Neural cell (in vitro differentiated cells): ENCODE measurements around the gene DNAH17. TPM values are rescaled to one million over a fixed set of nuclear protein-coding genes. Genes with fewer than 3 reads are reported as not detected.

Experiments
- H2AFZ ChIP-seq: fragments of 200-600, 300-800 bp; sonication (generic), shearing (Covaris generic); 2 replicates; pipeline ENCODE4 v1.6.0; 2014; ENCODE audit warnings: low read depth, mild to moderate bottlenecking, antibody characterized with exemption, low read length, moderate library complexity
- H3F3A ChIP-seq: fragments of 200-600 bp; shearing (Covaris generic); 2 replicates; pipeline ENCODE4 v1.6.1; 2016; ENCODE audit warnings: mild to moderate bottlenecking, moderate library complexity, mixed read lengths, antibody characterized with exemption, low read length; ENCODE audit not compliant: insufficient read depth, poor library complexity, severe bottlenecking
- H3K27ac ChIP-seq: fragments of 200-600, 300-800 bp; sonication (generic), shearing (Covaris generic); 2 replicates; pipeline ENCODE4 v1.5.1; 2014; ENCODE audit warnings: mild to moderate bottlenecking, low read length, moderate library complexity
- H3K27me3 ChIP-seq: fragments of 300-800, 200-600 bp; sonication (generic), shearing (Covaris generic); 2 replicates; pipeline ENCODE4 v1.6.0; 2014; ENCODE audit warnings: mild to moderate bottlenecking, low read depth, low read length, moderate library complexity; ENCODE audit not compliant: insufficient read depth
- H3K36me3 ChIP-seq: fragments of 300-800, 200-600 bp; sonication (generic), shearing (Covaris generic); 2 replicates; pipeline ENCODE4 v1.5.1; 2014; ENCODE audit warnings: mild to moderate bottlenecking, antibody characterized with exemption, low read length, moderate library complexity; ENCODE audit not compliant: insufficient read depth
- H3K4me2 ChIP-seq: fragments of 300-800, 200-600 bp; sonication (generic), shearing (Covaris generic); 2 replicates; pipeline ENCODE4 v1.6.0; 2014; ENCODE audit warnings: mild to moderate bottlenecking, low read length
- H3K4me3 ChIP-seq: fragments of 300-800, 200-600 bp; sonication (generic), shearing (Covaris generic); 2 replicates; pipeline ENCODE4 v1.5.1; 2014; ENCODE audit warnings: mild to moderate bottlenecking, low read length, moderate library complexity
- H3K79me2 ChIP-seq: fragments of 200-600 bp; shearing (Covaris generic); replicated peaks from 2 replicates; pipeline ENCODE4 v1.6.0; 2014; ENCODE audit warnings: mild to moderate bottlenecking, low read length, moderate library complexity; ENCODE audit not compliant: insufficient read depth
- H3K9ac ChIP-seq: fragments of 300-800, 200-600 bp; sonication (generic), shearing (Covaris generic); 2 replicates; pipeline ENCODE4 v1.6.1; 2016; ENCODE audit warnings: mild to moderate bottlenecking, low read length, mixed read lengths
- H3K9me2 ChIP-seq: fragments of 200-600 bp; shearing (Covaris generic); 2 replicates; pipeline ENCODE4 v1.6.1; 2016; ENCODE audit warnings: mild to moderate bottlenecking, low read length, mixed read lengths; ENCODE audit not compliant: insufficient read depth
- H3K9me3 ChIP-seq: fragments of 200-600, 300-800 bp; sonication (generic), shearing (Covaris generic); 2 replicates; pipeline ENCODE4 v1.6.1; 2016; ENCODE audit warnings: mild to moderate bottlenecking, mixed run types, low read length, moderate library complexity, mixed read lengths
- H4K20me1 ChIP-seq: fragments of 200-600 bp; shearing (Covaris generic); 2 replicates; pipeline ENCODE4 v1.6.1; 2016; ENCODE audit warnings: mild to moderate bottlenecking, mixed run types; ENCODE audit not compliant: insufficient read depth
- CTCF ChIP-seq: fragments of 450-650 bp; IDR thresholded peaks from 2 replicates; pipeline ENCODE4 v1.5.1; 2014; ENCODE audit warnings: antibody characterized with exemption, mild to moderate bottlenecking, moderate library complexity; ENCODE audit not compliant: poor library complexity, severe bottlenecking
- EP300 ChIP-seq: fragments of 450-650 bp; conservative IDR thresholded peaks from 2 replicates; pipeline ENCODE4 v1.6.1; 2014; ENCODE audit warnings: antibody characterized with exemption, mild to moderate bottlenecking, moderate library complexity; ENCODE audit not compliant: poor library complexity, severe bottlenecking
- EZH2 ChIP-seq: fragments of 200-600, 300-800 bp; shearing (Covaris generic), sonication (generic); IDR thresholded peaks from 2 replicates; pipeline ENCODE4 v1.6.1; 2014; ENCODE audit warnings: antibody characterized with exemption, low read length, borderline replicate concordance, mild to moderate bottlenecking; ENCODE audit not compliant: insufficient read depth, poor library complexity, severe bottlenecking
- MXI1 ChIP-seq: fragments of 450-650 bp; conservative IDR thresholded peaks from 2 replicates; pipeline ENCODE4 v1.6.1; 2014; ENCODE audit warnings: antibody characterized with exemption, mild to moderate bottlenecking; ENCODE audit not compliant: poor library complexity, severe bottlenecking
- POLR2AphosphoS5 ChIP-seq: IDR thresholded peaks from 2 replicates; pipeline ENCODE4 v1.6.1; 2012
- RAD21 ChIP-seq: fragments of 450-650 bp; conservative IDR thresholded peaks from 2 replicates; pipeline ENCODE4 v1.6.1; 2014; ENCODE audit warnings: antibody characterized with exemption, mild to moderate bottlenecking, moderate library complexity
- REST ChIP-seq: IDR thresholded peaks from 2 replicates; pipeline ENCODE4 v1.6.1; 2012; ENCODE audit warnings: borderline replicate concordance
- SMC3 ChIP-seq: fragments of 450-650 bp; conservative IDR thresholded peaks from 2 replicates; pipeline ENCODE4 v1.6.1; 2014; ENCODE audit warnings: antibody characterized with exemption, mild to moderate bottlenecking, moderate library complexity; ENCODE audit not compliant: poor library complexity
- TAF1 ChIP-seq: IDR thresholded peaks from 2 replicates; pipeline ENCODE4 v1.6.1; 2012; ENCODE audit warnings: low read depth
- polyA plus RNA-seq: library from polyadenylated mRNA; depleted of rRNA; stranded (reverse); fragments of >200 nt; gene quantifications from 2 replicates; pipeline ENCODE4 v1.2.3, GENCODE V29; 2014

Gene DNAH17
- polyA plus RNA-seq, 1 donor from 2014 or later = not detected

GRCh38 chr17:78408476-78409050 lies 168.6 kb downstream of the DNAH17 start:
- Histone ChIP-seq H3K27ac (no peak overlapping the region), H3K9ac (no peak overlapping the region), H4K20me1 (no peaks in the 10 kb centered on the region), H3K9me2 (no peaks in the 10 kb centered on the region), H3K4me2 (no peak overlapping the region), H3F3A (no peaks in the 10 kb centered on the region), H3K27me3 (no peaks in the 10 kb centered on the region), H2AFZ (no peak overlapping the region), H3K4me3 (no peak overlapping the region), H3K36me3 (no peaks in the 10 kb centered on the region), H3K9me3 (no peaks in the 10 kb centered on the region), H3K79me2 (no peaks in the 10 kb centered on the region)
- TF ChIP-seq TAF1 (no peak), MXI1 (no peak), REST (no peak), CTCF (no peak), EZH2 (no peak), RAD21 (no peak), POLR2AphosphoS5 (no peak), SMC3 (no peak), EP300 (no peak)

DNA sequence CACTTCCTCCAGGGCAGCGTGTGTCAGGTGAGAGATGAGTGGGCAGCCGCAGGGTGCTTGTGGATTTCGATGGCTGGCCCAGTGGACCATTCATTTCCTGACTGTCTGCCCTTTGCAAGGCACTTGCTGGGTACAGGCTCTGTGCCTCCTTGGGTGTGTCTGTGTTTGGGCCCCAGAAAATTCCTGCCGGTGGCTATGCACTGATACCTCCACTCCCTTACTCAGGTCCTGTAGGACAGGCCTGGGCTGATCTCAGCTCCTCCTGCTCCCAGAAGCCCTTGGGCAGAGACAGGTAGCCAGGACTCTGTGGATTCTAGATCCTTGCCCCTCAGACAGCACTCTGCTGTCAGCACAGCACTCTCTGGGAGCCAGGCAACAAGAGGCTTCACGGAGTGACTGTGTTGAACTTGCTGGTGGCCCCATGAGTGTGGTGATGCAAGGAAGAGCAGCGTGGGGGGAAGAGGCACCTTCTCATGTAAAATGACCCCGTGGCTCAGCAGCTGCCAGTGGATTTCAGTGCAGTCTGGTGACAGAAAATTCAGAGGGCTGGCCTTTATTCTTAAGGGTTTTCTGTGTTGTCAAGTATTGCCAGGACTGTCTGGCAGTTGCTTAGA lies 169.7 kb downstream of the DNAH17 start:
- Histone ChIP-seq H3K4me3 (no peak overlapping the region), H3K79me2 (no peaks in the 10 kb centered on the region), H3F3A (no peaks in the 10 kb centered on the region), H3K9ac (no peak overlapping the region), H2AFZ (no peak overlapping the region), H3K9me2 (no peaks in the 10 kb centered on the region), H4K20me1 (no peaks in the 10 kb centered on the region), H3K4me2 (no peak overlapping the region), H3K36me3 (no peaks in the 10 kb centered on the region), H3K27me3 (no peaks in the 10 kb centered on the region), H3K27ac (no peak overlapping the region), H3K9me3 (no peaks in the 10 kb centered on the region)
- TF ChIP-seq MXI1 (no peak), TAF1 (no peak), EP300 (no peak), REST (no peak), SMC3 (no peak), CTCF (no peak), EZH2 (no peak), POLR2AphosphoS5 (no peak), RAD21 (no peak)
